HK-2 (cell line): ENCODE results near the gene WNT5B.

Experiments
- DNase-seq: peaks from one replicate; pipeline ENCODE4 v3.0.0-alpha.2; 2018; ENCODE audit not compliant: unreplicated experiment

The WNT5B gene

DNA sequence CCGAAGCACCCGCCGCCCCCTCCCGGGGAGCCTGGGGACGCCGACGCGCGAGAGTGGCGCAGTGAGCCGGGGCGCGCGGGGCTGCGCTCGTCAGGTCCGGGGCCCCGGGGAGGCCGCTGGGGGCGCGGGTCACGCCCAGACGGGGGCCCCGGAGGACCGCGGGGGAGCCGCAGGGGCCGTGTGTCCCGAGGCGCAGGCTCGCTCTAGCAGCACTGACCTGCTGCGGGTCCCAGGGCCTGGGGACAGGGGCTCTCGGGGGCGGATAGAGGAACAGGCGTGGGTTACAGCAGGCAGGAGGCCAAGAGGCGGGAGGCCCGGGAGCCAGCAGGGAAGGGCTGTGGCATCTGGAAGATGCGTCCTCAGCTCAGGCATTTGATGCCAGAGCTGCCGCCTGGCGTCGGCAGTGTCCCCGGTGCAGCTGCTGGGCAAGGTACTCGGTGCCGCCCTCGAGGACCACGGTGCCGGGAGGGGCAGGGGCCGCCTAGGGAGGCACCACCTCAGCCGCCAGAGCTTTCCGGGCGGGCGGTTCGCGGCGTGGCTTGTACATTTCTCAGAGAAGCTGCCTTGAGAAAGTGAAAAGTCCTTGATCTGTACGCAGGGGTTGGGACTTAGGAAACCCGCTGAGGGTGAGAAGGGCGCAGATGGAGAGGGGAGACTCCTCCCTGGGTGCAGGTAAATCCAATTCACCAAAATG is 1.2 kb downstream of the WNT5B start:
- no peak for DNase-seq

- no peak for DNase-seq
Measured at GRCh38 chr12:1630827-1631591, 2.0 kb downstream of the WNT5B start.

DNA sequence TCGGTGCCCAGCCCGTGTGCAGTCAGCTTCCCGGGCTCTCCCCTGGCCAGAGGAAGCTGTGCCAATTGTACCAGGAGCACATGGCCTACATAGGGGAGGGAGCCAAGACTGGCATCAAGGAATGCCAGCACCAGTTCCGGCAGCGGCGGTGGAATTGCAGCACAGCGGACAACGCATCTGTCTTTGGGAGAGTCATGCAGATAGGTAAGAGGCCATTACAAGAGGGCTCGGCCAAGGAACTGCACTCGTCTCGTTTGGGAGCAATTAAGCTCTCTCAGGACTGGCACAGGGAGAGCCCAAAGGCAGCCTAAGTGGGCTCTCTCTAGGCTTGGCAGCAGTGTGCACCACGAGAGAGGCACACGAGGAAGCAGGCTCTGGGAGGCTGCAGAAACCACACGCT is 3.7 kb downstream of the WNT5B start:
- DNase-seq: no peak

GRCh38 chr12:1633459-1633858 is 4.4 kb downstream of the WNT5B start:
- no peak for DNase-seq

DNA sequence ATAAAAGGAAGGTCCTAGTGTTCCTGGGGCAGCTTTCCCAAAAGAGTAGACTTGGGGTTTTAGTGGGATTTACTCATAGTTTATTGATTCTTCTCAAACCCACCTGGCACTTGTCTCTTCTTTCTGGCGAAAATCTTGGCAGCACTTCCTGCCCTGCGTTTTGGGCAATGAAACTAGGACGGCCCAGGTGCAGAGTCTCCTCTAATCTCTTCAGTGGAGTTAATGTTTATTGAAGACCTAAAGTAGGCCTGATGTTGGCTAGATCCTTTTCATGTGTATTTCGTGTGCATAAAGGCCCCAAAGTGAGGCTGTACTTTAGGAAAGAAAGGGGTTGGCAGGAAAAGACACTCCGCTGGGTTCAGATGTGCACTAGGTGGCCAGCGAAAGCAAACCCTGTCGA is 5.1 kb downstream of the WNT5B start:
- DNase-seq: no peak

DNA sequence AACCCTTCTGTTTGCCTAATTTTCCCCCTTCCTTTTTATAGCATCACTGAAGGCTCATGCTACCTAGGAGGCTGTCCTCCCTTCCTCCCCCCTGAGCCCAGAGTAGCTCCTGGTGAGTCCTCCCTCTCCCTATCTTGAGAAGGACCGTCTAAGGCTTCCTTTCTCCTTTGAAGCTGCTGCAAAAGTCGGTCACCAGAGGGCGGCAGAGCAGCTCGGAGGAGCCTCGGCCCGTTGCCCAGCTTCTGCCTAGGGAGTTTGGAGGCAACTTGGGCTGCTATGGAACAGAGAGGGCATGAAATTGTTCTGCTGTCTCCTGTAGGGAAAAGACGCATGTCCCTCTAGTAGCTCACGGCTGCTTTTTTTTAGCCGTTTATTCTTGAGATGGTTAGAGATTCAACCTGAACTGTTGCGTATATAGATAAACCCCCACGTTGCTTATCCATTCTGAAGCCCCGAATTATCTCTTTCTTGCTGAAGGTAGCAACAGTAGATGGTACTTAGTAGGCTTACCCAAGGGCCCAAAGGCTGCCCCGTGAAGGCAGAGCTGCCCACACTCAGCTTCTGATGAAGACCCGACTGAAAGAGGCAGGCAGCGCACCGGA is 5.7 kb downstream of the WNT5B start:
- DNase-seq: peak; percentile 58

DNA sequence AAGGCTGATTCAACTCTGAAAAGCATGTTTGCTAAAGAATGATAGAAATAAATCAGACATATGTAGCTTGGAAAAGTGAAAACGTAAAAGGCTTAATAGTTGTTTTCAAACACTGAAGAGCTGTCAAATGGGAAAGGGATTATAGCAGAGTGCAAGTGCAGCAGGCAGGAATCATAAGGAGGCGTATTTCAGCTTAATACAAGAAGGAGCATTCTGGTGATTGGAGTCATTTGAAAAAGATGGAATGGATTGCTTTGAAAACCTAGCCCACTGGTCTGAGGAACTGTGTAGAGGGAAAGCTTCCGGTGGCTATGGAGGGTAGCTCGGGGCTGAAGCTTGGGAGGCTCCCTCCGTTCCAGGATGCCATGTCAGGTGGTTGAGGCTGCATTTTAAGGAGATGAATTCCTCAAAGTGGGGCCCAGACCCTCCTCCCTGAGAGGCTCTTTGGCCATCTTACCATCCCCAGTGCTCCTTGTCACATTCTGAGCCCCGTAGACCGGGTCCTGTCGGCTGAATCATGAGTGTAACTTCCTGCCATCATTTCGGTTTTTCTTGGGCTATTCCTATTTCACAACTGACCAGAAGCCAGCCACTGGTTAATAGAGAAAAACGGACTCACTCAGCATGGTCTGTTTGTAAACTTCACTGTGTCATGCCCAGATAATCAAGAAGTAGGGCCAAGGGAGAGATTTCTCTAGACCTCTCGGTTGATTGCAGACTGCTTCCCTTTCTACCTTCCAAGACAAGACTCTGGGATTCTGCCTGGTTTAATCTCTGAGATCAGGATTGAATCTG is 6.5 kb downstream of the WNT5B start:
- no peak for DNase-seq

DNA sequence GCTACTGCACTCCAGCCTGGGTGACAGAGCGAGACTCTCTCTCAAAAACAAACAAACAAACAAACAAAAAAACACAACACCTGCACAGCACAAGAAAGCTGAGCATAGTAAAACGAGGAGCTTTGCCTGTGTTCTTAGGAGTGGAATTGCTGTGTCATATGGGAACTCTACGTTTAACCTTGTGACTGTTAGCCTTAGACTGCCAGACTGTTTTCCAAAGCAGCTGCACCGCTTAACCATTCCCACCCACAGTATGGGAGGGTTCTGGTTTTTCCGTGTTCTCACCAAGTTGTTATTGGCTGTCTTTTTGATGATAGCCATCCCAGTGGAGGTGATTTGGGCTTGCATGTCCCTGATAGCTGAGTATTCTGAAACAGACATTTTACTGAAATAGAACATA is 9.2 kb downstream of the WNT5B start:
- DNase-seq: no peak

DNA sequence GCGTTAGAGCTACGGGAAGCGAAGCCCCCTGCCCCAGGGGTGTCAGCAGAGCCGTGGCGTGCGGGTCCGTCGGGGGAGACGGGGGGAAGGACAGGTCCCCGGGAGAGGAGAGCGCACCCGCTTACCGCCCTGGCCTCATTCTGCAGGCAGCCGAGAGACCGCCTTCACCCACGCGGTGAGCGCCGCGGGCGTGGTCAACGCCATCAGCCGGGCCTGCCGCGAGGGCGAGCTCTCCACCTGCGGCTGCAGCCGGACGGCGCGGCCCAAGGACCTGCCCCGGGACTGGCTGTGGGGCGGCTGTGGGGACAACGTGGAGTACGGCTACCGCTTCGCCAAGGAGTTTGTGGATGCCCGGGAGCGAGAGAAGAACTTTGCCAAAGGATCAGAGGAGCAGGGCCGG is 10.5 kb downstream of the WNT5B start:
- DNase-seq: no peak

DNA sequence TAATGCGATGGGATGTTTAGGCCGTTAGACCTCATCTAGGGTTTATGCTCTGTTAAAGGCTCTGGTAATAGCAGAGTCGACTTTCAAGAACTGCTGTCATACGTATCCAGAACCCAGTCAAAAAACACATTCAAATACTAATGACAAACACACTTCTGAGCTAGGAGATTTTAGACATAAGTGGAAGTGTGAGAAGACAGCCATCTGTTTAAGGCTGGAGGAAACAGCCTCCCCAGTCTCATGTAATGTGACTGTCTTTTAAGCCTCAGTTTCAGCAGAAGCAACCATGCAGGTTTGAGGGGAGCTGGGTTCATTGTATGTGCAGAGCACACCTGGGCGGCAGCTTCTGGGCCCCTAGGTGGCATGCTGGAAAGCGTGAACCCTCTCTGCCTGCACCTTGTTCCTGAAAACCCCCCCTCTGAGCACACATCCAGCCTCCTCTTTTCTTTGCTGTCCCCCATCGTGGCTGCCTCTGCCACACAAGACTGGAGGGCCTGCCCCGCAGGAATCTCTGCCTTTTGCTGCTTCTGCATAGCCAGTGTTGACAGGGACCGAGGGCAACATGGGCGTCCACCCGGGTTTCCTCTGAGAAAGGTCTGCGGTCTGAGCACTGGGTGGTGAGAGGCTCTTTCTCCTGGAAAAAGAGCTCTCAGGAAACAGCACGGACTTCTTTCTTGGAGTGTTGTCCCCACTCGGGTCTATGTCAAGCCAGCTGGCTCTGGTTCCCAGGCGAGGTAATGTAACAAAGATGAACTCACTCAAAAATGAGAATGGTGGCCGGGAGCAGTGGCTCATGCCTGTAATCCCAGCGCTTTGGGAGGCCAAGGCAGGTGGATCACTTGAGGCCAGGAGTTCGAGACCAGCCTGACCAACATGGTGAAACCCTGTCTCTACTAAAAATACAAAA is 11.6 kb downstream of the WNT5B start:
- DNase-seq: no peak

- DNase-seq: no peak
Measured at GRCh38 chr12:1642513-1642912, 13.5 kb downstream of the WNT5B start.

- no peak for DNase-seq
Measured at GRCh38 chr12:1643043-1643442, 14.0 kb downstream of the WNT5B start.

- DNase-seq: no peak
Measured at GRCh38 chr12:1643905-1644533, 15.0 kb downstream of the WNT5B start.

GRCh38 chr12:1644534-1645438 is 15.8 kb downstream of the WNT5B start:
- DNase-seq: no peak

DNA sequence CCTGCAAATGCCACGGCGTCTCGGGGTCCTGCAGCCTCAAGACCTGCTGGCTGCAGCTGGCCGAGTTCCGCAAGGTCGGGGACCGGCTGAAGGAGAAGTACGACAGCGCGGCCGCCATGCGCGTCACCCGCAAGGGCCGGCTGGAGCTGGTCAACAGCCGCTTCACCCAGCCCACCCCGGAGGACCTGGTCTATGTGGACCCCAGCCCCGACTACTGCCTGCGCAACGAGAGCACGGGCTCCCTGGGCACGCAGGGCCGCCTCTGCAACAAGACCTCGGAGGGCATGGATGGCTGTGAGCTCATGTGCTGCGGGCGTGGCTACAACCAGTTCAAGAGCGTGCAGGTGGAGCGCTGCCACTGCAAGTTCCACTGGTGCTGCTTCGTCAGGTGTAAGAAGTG is 16.8 kb downstream of the WNT5B start:
- DNase-seq: no peak

DNA sequence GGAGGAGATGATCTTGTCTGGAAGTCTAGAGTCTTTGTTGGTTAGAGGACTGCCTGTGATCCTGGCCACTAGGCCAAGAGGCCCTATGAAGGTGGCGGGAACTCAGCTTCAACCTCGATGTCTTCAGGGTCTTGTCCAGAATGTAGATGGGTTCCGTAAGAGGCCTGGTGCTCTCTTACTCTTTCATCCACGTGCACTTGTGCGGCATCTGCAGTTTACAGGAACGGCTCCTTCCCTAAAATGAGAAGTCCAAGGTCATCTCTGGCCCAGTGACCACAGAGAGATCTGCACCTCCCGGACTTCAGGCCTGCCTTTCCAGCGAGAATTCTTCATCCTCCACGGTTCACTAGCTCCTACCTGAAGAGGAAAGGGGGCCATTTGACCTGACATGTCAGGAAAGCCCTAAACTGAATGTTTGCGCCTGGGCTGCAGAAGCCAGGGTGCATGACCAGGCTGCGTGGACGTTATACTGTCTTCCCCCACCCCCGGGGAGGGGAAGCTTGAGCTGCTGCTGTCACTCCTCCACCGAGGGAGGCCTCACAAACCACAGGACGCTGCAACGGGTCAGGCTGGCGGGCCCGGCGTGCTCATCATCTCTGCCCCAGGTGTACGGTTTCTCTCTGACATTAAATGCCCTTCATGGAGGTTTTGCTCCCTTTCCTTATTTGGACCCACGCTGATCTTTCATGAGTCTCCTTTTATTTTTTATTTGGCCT is 17.7 kb downstream of the WNT5B start:
- DNase-seq: no peak

DNA sequence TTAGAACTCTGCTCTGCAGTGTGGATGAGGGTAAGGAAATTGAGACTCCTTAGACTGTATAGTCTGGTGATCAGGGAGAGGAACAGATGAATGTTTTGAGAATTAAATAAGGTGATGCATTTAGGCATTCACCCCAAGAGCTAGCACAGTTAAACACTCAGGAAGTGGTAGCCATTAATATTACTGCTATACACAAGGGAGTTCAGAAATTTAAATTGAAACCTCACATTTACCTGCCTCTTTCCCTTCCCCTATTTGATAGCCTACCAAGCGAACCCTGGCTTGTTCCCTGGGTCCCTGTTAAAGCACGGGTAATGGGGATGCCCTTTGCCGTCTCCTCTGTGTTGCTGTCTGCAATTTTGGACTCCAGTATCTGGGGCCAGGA is 18.2 kb downstream of the WNT5B start:
- no peak for DNase-seq

DNA sequence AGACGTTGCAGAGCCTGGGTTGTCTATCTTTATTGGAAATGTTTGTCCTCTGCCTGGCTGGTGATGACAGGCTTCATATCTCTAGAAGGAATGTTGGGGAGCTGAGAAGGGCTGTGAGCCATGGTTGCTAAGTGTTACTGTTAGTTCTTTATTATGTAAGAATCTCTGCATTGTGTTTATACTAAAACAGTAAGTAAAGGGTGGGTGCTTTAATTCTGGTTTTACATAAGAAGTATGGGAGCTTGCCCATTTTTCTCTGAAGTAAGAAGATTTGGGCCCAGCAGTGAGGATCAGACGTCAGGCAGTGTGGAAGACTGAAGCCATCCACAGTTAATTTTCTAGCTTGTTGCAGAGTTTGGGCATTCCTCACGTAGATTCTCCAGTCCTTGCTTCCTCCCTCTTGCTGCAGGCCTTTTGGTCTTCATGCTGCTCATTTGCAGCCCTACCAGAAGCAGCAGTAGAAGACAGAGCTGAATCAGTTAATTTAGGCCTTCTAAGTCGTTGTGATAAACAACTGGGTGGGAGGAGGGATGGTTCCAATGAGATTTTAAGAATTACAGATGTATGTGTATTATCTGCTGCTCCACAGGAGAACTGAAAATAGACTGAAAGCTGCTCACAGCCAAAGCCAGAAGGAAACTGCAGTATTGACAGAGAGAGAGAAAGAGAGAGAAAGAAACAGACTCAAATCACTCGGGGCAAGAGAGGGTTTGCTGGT is 21.4 kb downstream of the WNT5B start:
- DNase-seq: no peak

DNA sequence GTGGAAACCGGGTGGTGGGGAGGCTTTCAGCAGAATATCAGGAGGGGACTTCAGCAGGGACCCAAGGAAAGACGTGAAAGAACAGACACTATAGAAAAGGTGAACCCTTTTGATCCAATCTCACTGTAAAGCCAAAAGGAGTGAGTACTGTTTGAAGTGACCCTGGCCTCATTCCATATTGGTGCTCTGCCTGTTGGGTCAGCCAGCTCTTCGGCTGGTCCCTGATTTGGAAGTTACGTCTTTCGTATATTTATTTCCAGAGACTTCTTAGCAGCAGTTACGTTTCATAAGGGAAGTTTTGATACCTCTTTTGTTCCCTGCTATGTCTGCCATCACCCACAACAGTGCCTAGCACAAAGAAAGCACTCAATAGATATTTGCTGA is 21.9 kb downstream of the WNT5B start:
- DNase-seq: no peak
